ENCODE results near the gene STX8.
"Not testable (repeated sequence)": the region's sequence is repeated elsewhere in the genome, so short reads cannot be mapped to it uniquely, and the experiment has no call there.

STX8 gene

GRCh38 chr17:9402590-9403199 is 172.9 kb downstream of the STX8 start:
- peak; percentile 17 for DNase-seq (ENCODE audit: low spot score)

DNA sequence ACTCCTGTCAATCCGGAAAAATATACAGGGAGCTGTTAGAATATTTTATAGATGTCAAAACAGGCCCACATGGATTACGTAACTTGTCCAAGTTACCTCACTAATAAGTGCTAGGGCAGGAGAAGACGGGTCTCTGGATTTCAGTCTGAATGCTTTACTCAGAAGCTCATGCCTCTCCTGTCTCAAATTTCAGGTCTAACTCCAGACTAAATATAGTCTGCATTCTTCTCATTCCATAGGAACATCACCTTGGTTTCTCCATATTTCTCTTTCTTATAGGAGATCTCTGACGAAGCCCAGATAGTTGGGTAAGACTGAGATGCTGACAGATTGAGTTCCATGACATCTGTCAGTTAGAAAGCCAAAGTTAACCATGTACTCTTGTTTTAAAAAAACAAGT is 174.2 kb downstream of the STX8 start:
- no peak for DNase-seq (ENCODE audit: low spot score)

DNA sequence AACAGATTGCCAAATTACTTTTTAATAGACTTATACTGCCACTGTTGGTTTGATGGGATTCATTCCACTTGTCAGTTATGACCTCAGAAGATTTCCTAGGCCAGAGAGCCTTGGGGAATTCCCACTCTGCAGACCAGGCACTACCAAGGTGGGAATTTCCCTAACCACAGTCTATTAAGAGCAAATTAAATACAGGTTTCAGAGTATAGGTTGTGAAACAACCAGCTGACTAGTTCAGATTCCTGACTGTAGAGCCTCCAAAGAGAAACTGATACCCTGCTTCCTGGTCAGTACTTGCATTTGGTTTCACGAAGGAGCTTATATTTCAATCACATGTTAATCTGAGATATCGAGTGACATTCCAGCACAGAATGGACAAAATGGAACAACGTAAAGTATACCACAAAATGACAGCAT is 186.5 kb downstream of the STX8 start:
- DNase-seq (ENCODE audit: low spot score): no peak

- DNase-seq (ENCODE audit: low spot score): no peak
Observed at GRCh38 chr17:9386401-9386800, 189.2 kb downstream of the STX8 start.

DNA sequence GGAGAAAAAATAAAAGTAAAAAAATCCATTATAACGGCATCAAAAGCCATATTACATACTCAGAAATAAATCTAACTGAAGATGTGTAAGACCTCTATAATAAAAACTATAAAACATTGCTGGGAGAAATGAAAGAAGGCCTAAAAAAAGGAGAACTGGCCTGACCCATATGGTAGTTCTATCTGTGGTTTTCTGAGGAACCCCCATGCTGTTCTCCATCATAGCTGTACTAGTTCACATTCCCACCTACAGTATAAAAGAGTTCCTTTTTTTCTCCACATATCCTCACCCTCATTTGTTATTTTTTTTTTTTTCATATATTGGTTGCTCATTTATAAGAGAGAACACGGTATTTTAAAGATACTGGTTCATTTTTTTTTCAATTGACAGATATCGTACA is 191.8 kb downstream of the STX8 start:
- no peak for DNase-seq (ENCODE audit: low spot score)

DNA sequence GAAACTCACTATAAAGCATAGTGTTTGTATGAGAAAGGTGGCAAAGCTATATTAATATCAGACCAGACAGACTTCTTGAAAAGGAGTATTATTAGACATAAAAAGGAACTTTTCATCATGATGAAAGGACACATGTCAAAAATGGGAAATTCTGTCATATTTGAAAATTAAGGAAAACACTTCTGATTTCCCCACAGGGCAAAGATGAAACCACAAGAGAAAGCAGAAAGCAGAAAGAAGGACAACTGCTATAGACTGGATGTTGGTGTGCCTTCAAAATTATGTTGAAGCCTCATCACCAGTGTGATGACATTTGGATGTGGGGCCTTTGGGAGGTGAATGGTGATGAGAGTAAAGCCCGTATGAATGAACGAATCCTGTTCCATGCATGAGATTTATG is 193.0 kb downstream of the STX8 start:
- no peak for DNase-seq (ENCODE audit: low spot score)

DNA sequence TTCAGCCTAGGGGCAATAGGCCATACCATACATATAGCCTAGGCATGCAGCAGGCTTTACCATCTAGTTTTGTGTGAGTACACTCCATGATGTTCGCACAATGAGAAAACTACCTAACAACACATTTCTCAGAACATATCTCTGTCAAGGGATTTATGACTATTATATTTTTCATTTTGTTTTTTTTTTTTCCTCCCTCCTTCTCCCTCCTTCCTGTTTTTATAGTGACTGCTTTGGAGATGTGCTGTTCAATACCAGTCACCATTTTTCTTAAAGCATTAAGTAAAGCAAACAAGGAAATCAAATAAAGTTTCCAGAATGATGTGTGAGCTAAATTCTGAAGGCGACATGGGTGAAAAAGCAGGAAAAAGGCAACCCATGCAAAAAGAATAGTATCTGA is 194.6 kb downstream of the STX8 start:
- DNase-seq (ENCODE audit: low spot score): no peak

DNA sequence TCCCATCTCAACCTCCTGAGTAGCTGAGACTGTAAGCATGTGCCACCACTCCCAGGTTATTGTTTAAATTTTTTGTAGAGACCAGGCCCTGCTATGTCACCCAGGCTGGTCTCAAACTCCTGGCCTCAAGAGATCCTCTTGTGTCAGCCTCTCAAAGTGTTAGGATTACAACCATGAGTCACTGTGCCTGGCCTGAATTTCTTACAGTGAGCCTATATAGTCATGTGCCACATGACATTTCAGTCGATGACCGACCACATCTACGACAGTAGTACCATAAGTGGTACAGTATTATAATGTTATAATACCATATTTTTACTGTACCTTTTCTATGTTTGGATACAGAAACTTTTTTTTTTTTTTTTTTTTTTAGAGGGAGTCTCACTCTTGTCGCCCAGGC is 195.3 kb downstream of the STX8 start:
- no peak for DNase-seq (ENCODE audit: low spot score)

DNA sequence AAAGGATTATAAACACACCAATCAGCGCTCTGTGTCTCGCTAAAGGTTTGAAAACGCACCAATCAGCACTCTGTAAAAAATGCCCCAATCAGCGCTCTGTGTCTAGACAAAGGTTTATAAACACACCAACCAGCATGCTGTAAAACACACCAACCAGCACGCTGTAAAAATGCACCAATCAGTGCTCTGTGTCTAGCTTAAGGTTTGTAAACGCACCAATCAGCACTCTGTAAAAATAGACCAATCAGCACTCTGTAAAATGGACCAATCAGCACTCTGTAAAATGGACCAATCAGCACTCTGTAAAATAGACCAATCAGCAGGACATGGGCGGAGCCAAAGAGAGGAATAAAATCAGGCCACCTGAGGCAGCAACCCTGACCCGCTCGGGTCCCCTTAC is 199.4 kb downstream of the STX8 start:
- not testable (repeated sequence) for DNase-seq (ENCODE audit: low spot score)

DNA sequence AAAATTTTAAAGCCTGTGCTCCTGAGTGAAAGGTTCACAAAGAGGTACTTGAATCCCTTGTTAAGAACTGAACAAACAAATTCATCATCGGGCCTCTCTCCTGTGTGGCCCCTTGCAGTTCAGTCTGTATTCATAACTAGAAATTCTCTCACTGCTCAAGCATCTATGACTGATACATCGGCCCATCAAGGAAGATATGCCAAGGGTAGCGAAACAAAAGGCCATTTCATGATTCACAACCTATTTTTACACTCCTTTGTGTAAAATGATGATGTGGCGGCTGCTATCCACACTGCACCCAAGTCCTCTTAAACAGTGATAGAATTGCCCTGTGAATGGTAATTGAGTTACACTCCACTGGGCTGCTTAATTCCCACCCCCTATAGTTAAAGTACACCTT is 204.6 kb downstream of the STX8 start:
- no peak for DNase-seq (ENCODE audit: low spot score)

GRCh38 chr17:9370467-9370866 is 205.2 kb downstream of the STX8 start:
- DNase-seq (ENCODE audit: low spot score): no peak

DNA sequence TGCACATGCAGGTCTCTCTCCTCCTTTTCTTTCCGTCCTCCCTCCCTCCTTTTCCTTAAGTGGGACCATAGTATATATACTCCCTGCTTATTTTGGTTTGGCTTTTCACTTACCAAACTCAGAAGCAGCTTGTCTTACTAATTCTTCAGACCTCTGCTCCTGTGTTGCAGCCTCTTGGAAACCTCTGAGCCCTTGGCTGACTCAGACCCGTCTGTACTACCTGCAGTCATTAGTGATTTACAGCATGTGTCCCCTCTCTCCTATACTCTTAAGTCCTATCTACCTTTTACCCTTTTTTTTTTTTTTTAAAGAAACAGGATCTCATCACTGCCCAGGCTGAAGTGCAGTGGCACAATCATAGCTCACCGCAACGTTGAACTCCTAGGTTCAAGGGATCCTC is 207.0 kb downstream of the STX8 start:
- no peak for DNase-seq (ENCODE audit: low spot score)

DNA sequence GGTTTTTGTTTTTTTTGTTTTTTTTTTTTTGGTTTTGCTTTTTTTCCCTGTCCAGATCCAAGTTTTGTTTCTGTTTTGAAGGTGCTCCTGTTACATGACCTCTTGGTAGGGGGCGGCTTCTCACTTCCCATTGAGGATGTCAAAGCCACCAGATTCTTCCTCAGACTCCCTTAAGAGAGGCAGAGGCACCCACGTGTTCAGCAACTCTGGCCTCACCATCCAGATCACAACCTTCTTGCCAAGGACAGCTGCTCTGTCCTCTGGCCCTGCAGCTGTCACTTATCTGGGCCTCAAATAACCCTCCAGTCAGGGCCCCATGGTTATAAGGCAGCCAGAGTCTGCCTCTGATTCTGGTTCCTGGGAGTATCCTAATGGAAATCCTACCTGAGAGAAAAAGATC is 208.5 kb downstream of the STX8 start:
- no peak for DNase-seq (ENCODE audit: low spot score)

- no peak for DNase-seq (ENCODE audit: low spot score)
Observed at GRCh38 chr17:9364837-9365430, 210.7 kb downstream of the STX8 start.

DNA sequence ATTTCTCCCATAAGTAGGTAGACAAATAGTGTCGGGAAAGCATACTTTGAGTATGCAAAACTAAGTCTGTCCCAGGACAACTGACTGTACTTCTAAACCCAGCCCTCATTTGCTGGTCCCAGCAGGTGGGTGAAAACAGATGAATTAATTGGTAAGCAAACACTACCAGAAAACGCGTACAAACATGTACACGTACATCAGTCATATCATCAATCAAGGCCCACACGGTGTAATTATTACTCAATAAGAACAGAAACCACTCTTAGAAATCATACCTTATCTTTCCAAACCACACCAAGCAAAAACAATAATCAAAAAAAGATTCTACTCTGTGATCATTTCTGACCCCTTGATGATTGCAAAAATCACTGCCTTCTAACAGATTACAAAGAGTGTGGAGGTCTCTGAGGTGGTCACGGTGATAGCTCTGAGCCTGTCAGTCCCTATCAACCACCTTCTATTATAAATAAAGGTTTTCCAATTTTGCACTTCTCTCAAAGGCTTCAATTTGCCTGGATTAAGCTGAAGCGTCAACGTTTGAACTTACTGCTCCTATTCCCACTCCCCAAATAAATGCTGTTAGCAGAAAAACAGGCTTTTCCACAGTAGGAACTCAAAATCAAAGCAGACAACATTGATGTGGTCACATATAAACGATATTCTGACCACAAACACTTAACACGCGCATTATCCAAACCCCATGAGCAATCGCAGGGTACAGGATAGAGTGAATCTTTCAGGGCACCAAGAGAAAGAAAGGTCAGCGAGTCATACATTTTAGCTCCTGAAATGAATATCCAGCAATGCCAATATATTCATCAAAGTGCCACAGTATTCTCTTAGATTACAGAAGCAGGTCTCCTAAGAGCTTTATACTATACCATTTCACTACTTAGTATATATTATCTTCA is 211.9 kb downstream of the STX8 start:
- DNase-seq (ENCODE audit: low spot score): no peak

DNA sequence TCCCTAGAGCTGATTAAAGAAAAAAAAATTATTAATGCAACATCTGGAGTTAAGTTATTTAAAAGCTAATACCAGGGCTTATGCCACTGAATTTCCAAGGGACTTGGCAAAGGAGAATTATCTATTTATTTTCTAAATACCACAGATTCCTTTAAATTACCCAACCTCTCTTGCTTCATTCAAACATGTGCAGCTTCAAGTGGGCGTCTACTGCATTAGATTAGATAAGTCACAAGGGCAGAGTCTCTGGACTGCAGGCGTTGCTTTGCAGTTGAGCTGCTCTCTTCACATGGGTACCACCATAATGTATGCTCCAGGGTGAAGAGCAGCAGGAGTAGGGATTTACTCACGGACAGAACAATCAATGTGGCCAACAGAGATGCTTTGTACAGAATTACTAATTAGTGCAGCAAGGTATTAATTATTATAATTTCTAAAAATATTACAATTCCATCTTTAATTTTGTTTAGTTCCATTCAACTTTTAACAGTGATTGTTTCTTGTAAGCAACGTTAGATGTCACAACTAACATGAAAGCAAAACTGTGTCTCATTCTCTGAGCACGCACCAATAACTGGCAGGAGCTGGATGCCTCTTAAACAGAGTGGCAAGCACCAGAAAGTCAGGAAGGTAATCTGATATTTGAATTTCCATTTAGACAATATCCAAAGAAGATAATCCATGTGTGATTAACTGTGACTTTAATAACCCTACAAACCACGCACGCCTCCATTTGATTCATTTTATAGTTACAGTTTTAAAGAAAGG is 214.2 kb downstream of the STX8 start:
- DNase-seq (ENCODE audit: low spot score): no peak

- no peak for DNase-seq (ENCODE audit: low spot score)
Observed at GRCh38 chr17:9360677-9361081, 214.9 kb downstream of the STX8 start.

DNA sequence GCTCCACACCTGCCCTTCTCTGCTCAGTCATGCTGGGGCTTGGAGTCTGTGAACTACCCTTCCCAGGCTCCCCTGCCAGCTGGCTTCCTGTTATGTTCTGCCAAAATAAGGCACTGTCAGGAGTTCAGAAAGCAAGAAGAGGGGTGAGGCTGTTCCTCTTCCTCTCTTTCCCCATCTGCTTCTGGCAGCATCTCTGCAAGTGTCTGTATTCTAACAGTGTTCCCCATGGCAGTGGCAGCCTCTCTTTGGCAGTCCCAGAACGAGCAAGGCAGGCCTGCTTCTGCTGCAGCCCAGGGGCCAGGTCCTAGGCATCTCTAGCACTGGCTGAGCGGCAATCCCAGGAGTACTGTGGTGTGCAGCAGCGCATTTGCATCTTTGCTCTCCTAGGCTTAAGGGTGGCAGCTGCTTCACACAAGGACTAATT is 219.1 kb downstream of the STX8 start:
- DNase-seq (ENCODE audit: low spot score): no peak

DNA sequence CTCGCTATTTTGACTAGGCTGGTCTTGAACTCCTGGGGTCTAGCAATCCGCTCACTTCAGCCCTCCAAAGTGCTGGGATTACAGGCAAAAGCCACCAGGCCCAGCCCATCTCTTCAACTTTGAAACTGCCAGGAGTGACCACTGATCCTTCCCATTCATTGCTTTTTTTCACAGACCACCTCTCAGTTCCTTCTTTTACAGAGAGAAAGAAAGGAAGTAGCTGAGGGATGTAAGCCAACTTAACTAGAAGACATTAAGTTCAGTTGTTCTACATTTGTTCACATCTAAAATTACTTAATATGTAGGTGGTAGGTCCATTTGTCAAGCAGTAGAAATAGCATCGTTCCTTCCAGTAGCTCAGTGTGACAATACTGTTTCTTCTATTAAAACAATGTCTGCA is 219.8 kb downstream of the STX8 start:
- DNase-seq (ENCODE audit: low spot score): no peak

- DNase-seq (ENCODE audit: low spot score): not testable (repeated sequence)
Observed at GRCh38 chr17:9355231-9355630, 220.4 kb downstream of the STX8 start.

GRCh38 chr17:9350080-9350479 is 225.5 kb downstream of the STX8 start:
- no peak for DNase-seq (ENCODE audit: low spot score)

GRCh38 chr17:9346296-9346926 is 229.2 kb downstream of the STX8 start:
- no peak for DNase-seq (ENCODE audit: low spot score)
